ENCODE results near the gene KIF16B.

DNA sequence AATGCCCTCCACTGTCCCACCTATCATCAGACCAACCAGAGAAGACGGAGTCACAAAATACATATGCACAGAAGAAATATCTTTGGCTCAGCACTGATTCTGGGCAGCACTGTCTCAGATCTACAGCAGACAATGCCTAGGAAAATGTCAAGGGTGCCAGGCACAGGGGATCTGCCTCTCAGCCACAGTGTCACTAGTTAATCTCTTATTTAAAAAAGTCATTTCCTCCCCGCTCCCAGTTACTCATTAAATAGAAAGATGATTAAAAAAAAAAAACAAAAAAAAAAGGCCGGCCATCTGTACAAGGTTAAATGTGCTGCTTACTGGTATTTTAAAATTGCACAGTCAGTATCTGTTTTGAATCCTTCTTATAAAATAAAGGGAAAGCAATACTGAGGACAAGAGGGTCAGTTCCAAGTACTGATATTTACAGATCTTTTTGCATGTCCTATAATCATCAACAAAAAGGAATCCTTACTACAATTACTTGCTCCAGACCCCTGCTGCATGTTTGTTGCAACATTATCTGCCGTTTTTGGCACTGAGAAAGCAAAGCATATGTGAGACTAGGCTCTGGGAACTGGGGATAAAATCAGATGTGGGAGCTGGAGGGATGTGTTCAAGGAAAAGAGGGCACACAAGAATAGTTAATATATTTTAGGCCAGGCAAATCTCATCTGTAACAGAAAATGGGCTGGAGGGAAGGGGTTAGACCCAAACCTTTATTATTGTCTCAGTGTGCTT is 299.3 kb downstream of the KIF16B start:
- no peak for TF ChIP-seq CTCF (IDR thresholded peaks at IDR 0.05)
- TF ChIP-seq ZFX (IDR thresholded peaks at IDR 0.05; ENCODE audit: borderline replicate concordance), result no peak
